HTERT RPE-1 (cell line): ENCODE results near the gene NUDT22.
"Not testable (repeated sequence)": the region's sequence is repeated elsewhere in the genome, so short reads cannot be mapped to it uniquely, and the experiment has no call there.

ENCODE experiments used
- in situ Hi-C: fragments of 300-500 bp; cut with MboI; formaldehyde crosslinking; loops from 4 replicates; pipeline ENCODE4 v1.14.3; 2020; ENCODE audit warnings: low sequenced_read_pairs

Gene NUDT22

DNA sequence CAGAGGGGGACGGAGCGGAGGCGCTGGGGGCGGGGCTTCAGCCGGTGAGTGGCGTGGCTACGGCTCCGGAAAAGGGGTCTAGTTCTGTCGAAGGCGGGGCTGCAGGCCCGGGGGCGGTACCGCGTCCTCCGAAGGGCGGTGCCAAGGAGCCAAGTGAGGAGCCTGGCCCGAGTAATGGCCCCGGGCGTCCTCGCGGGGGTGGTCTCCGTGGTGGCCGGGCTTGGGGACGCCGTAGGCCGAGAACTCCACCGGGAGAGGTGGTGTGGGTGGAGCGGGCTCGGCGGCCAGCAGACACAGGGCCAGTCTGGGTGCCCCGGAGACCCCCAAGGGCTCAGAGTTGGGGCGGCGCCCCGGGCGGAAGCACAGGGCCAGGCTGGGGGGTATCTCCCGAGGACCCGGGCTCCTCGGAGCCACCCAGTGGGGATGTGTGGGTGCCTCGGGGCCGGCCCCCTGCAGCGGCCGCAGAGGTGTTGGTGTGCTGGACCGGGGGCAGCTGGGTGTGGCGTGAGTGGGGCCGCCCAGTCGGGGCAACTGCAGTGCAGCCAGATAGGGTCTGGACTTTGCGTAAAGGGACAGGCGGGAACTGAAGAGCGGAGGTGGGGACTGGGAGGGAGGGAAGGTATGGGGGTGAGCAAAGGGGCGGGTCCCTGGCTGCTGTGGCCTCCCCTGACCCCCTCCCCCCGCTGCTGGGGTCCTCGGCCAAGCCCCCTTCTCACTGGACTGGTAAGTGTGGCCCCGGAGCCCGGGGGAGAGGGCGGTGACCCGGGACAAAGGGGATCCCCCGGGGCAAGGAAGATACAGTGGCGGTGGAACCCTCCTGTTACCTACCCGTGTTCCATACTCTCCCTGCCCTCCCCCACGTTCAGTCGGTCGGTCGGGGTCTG is 15.7 kb downstream of the NUDT22 start:
- in situ Hi-C loops: no loop called here

DNA sequence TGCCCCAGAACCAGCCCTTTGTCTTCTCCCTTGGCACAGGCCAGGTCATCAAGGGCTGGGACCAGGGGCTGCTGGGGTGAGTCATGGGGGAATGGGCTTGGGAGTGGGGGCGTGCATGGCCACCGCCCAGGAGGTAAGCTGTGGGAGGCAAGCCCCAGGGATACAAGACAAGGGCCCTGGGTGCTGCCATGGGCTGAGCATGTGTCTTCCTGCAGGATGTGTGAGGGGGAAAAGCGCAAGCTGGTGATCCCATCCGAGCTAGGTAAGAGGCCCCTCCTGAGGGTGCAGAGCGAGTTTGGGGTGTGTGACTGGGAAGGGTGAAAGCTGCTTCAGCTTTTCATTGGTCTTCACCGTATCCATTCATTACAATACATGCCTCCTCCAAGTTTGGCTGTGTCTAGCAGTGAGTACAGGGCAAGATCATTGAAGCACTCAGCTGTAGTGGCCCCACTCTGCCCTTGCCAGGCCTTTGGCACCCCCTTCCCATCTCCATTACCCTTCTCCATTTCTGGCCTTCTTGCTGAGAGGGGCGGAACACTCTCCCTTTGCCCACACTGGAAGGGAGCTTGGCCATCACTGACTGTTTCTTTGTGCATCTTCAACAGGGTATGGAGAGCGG is 17.3 kb downstream of the NUDT22 start:
- in situ Hi-C loops: no loop called here

DNA sequence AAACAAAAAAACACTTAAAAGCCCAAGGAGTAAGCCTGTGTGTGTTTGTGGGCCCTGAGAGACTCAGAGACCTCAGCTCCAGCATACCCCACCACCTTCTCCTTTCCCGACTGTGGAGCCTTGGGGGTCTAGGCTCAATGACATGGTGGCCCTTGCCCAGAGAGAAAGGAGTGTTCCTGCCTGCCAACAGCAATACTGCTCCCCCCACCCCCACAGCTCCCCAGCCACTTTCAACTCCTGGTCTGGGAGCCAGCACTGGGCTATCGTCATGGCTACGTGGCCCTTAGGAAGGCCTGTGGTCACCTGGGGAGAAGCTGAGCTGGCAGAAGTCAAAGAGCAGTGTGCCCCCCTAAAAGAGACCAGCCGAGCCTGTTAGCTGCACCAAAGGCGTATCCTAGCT is 18.0 kb downstream of the NUDT22 start:
- in situ Hi-C loops: no loop called here

DNA sequence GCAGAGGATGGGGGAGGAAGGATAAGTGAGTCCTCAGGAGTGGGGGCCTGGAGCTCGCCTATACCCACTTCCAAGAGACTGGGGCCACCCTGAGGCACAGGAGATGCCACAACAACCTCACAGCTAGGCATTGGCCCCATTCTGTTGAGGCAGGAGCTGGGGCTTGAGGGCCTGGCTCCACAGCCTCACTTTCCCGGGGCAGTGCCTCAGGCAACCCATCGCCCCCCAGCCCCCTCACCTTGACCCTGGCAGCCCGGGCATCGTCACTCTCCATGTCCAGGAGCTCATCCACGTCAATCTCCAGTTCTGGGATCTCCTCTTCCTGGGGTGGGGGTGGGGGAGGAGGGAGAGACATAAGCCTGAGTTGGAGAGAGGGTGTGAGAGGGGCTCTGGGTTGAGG is 18.9 kb downstream of the NUDT22 start:
- in situ Hi-C loops: no loop called here

DNA sequence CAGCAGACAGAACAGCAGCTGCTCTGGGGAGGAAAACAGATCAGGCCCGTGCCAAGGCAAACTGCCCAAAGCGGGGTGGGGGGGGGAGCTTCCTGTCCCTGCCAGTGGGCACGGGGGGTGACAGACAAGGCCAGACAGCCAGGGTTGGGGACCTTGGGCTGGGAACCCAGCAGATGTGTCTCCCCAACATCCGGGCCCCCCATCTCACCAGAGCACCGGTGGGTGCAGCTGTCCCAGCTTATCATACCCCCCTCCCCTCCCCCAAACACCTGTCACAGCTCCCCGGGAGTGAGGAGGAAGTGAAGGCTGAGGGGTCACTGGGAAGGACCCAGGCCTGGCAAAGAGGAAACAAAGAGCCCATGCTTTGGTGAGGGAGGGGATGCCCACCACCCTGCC is 19.3 kb downstream of the NUDT22 start:
- in situ Hi-C loops: no loop called here

DNA sequence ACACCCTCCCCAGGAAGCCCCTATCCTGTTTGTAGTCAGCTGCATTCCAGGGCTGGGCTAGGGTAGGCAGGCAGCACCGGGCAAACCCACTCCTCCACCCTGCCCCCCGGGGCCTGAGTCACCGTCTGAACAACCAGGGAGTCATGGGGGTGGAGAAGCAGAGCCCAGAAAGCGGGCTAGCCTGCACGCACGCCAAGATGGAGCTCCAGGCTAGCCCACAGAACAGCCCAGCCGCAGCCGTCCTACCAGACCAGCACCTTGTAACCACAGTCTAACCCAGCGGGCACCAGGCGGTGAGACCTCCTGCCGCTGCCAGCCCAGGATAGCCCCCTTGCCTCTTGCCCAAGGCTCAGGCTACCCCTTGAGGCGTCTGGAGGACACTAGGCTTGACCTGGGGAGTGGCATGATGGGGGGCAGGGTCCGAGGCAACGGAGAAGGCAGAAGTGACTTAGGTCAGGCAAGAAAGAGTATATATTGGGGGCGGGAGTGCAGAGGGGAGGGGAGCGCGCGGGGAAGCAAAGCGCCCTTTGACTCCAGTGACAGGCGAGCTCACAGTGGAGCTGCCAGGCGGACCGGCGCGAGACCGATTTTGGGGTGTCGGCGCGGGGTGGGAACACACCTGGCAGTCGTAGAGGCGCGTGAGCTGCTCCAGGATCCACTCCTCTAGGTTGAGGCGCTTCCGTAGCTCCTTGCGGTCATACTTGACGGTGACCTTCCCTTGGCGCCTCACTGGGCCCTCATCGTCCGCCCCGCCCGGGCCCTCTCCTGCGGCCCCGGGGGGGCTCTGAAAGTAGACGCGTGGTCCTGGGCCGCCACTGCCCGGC is 19.9 kb downstream of the NUDT22 start:
- in situ Hi-C loops: no loop called here

DNA sequence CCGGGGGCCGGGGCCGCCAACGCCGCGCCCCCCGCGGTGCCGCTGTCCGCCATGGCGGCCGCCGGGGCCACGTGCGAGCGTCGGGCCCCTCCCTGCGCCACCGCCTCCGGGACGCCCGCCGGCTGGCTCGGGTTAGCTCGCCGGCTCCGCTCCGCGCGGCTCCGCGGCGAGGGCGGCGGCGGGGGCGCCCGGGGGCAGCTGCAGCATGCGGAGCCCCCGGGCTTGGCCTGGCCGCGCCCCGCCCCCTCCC is 20.5 kb downstream of the NUDT22 start:
- in situ Hi-C loops: not testable (repeated sequence)

DNA sequence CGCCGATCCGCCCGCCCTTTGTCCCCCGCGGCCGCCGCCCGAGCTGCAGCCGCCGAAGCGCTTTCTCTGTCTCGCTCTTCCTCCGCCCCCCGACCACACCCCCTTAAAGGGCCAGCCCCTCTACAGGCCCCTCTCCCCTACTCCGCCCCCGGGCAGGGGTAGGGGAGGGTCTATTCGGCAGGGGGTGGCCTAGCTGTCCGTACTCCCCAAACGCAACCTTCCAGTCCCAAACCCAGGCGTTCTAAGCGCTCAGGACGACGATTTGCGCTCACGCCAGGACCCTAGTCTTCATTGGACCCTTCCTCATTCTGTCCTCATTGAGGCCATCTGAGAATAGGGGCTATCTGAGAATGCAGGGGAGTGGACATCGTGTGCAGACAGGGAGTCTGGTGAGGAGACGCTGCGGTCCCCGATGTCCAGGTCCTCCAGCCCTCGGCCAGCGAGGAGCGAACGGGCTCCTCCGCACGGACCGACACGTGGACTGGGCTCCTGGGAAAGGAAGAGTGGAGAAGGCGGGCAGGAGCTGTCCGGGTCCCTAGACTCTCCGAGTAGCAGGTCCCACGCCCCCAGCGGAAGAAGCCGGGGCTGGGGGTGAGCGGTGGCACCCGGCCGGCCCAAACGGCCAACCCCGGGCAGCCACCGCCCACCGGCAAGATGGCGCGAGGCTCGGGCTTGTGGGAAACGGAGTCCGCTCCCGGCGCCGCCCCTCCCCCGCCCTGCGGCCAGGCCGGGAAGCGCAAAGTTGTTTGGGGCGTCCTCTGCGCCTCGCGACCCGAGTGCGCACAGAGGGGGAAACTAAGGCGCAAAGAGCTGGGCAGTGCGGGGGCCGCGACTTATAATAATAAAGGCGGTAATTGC is 21.0 kb downstream of the NUDT22 start, which contains the start of gene PPP1R14B:
PPP1R14B (minus strand) TSS at position 73 of the 858 bp plus-strand sequence. CDS start 270 bp downstream, outside the sequence.
- in situ Hi-C loops: no loop called here

DNA sequence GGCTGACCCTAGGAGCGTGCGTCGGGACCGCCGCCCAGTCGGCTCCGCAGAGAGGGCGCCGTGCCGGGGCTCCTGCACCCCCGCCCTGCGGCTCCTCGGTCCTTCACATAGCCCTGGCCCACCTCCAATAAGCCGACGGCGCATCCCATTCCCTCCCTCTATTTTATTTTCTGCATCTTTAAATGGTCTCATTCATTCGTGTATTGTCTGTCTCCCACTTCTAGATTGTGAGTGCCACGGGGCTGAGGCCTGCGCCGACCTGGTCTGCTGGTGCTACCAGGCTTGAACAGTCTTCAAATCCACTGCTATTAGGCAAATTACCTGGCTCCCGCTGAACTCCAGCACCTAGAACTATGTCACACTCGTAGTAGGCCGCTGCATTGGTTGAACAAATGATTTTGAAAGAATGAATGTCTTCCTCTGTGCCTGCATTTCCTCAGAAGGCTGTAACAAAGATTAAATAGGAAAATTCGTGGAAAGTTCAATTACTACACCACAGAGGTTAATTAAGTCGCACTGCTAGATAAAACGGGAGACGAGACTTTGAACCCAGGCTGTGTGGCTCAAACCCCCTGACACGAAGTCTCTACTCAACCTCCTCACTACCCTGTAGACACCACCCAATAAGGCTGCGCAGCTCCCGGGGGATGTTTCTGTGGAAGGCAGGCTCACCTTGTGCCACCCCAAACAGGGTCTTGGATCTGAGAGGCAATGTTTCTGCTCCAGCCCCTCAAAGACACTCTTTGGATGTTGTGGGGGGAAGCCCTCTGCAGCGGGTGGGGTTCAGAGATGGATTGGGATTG is 21.9 kb downstream of the NUDT22 start:
- in situ Hi-C loops: no loop called here

DNA sequence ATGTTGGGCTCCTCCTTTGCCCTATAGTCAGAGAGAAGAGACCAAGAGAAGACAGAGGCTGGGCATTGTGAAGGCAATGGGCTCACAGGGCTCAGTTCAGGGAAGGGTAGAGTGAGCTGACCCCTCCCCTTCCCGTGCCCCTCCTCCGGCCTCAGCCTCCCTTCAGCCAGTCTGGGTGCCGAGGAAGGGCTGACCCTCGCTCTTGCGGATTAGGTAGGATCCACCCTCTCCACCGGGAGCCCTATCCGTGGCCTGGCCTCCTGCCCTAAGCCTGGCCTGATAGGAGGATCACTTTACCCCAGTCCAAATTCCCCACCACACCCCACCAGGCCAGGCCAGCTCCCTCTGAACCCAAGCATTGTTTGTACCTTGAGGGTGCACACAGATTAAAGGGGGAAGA is 22.5 kb downstream of the NUDT22 start:
- in situ Hi-C loops: no loop called here

DNA sequence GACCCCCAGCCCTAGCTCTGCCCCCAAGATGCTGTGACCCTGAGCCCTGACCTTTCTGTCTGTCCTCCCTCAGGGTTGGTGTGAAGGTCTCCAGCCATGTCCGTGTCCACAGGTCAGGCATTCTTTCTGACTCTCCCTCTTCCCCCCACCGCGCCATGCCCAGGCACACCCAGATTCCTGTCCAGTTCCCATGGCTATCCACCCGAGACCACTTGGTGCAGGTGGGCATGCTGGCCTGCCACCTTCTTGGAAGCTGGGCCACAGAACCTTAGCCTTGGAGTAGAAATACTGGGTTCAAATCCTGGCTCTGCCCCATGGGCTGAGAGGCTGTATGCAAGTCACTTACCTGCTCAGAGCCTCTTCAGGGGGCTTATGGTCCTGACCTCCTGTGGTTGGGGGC is 23.0 kb downstream of the NUDT22 start:
- in situ Hi-C loops: no loop called here

DNA sequence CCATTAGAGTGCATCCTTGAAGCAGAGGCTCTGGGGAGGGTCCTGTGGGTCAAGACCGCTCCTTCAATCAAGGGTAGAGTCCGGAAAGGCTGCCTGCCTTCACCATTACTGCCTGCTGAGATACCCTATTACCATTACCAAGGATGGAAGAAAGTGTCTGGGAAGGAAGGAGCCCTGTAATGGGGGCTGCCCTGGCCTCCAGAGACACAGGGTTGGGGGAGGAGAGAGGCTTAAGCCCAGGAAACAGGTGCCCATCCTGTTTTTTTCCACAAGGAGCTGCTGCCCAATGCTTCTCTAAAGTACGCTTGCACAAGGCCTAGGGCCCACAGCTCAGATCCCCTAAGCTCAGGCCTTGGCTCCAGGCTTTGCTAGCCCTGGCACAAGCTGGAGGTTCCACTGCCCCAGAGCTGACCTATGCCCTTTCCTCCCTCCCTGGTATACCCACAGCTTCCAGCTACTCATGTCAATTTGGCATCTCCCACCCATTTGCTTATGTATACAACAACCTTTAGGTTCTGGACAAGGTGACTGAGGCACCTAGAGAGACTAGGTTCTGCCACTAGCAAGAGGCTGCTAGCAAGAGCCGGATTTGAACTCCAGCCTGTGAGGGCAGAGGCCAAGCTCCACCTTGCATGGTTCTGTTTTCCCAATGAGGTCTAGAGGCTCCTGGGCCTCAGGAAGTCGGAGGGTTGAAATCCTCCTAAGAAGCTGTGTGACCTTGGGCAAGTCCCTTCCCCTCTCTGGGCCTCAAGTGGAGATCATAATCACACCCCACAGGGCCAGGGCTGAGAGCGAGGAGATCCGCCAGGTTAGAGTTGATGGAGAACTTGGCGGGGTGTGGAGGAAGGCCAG is 23.7 kb downstream of the NUDT22 start:
- in situ Hi-C loops: no loop called here

DNA sequence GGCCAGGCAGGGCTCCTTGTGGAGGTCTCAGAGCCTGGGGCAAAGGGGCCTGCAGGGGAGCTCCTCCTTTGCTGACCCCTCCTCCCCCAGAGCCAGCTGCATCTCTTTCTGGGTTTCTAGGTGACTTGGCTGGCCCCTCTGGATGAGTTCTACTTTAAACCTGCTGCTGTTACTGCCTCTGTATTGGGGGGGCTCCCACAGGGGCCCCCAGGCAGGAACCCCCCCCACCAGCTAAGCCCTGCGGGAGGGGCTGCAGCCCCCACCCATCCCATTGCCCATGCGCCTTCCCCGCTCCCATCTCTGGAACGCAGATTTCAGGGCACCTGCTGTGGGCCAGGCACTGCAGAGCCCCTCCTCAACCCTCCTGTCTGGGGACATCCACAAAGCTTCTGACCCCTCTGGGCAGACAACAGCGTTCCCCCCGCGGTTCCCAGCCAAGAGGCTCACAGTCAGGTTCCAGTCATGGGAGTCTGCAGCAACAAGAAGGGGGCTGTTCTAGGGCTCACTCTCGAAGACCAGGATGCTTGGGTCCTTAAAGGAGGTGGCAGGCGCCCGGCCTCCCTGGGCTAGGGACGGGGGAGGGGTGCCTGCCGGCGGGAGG is 24.4 kb downstream of the NUDT22 start:
- in situ Hi-C loops: no loop called here

DNA sequence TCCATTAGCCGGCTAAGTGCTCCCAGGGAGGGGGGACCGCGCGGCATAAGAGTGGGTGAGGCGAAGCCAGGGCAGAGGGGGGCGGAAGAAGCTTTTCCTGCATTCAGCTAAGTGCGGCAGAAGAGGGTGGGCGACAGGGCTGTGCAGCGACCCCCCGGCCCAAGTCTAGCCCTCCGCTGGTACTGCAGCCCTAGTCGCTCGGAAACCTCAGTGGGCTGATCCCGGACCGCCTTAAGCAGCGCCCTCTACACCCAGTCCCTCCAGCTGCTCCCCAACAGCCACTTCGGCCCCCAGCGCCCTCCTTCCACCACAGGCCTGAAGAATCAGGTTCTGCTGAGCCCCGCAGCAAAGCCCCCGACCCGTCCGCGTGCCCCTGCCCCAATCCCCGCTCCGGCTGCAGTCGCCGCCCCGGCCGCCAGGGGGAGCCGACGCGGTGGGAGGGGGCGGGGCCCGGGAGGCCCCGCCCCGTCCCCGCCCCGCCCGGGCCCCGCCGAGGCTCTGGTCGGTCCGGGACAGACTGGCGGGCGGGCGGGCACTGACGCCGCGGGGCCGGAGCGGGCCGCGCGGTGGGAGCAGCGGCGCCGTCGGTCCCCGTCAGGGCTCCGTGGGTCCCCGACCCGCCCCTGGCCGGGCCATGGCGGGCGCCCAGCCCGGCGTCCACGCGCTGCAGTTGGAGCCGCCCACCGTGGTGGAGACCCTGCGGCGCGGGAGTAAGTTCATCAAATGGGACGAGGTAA is 25.1 kb downstream of the NUDT22 start, which contains the start of gene PLCB3:
PLCB3 (plus strand) TSS at position 515 of the 737 bp plus-strand sequence; CDS start at position 635, 120 bp downstream.
- in situ Hi-C loops: no loop called here

DNA sequence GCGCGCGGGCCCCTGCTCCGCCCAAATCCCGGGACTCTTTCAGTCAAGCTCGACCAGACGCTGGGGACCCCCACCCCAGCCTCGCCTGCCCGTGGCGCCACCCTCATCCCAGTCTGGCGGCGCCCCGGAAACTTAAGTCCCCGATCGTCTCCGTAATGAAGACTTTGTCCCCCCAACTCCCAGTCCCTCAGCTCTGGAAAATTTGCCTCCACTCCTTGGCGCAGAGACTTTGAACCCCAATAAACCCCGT is 25.6 kb downstream of the NUDT22 start:
- in situ Hi-C loops: no loop called here

DNA sequence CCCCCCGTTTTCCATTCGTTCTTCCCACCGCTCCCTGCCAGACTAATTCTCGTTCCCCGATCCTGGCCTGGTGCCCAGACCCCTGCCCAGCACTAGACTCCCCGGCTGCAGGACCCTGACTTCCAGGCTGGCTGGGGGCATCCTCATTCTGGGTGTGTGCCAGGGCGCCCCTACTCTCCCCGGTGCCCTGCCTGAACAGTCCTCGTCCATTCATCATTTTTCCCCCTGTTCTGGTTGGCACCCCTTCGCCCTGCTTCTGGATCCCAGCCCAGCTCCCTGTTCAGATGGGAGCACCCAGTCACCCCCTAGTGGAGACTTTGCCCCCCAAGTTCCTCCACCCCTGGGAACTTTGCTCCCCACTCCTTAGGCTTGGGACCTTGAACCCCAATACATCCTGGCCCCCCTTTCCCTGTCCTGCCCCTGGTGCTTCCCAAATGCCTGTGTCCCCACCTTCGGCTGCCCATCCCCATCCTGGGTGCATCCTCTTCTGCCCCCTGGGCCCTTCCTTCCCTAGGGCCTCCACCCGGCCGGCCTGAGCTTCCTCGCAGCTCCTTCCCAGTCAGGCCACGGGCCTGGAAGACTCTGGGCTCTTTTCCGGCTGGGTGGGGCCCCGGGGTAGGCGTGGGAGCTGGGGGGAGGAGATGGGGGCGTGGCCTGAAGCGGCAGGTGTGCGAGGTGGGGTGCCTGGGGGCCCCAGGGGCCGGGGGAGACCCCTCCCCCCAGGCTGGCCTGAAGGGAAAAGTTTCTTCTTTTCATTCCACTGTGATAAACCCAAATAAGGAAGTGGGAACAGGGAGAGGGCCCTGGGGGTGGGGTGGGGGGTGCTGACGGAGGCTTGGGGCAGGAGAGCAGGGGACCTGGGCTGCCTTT is 26.2 kb downstream of the NUDT22 start:
- in situ Hi-C loops: no loop called here

DNA sequence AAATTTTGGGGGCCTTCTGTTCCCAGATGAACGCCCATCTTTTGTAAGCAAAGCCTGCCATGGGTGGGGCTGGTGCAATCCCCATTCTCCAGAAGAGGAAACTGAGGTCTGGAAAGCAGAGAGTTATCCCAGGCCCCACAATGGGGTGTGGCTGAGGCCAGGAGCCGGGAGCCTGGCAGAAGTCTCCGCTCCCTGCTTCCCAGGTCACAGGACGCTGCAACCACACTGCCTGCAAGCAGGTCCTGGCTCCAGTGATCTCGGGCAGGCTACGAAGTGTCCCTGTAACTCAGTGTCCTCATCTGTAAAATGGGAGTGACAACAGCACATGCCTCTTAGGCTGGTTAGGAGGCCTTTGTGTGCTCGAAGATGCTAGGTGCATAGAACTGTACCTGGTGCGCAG is 27.0 kb downstream of the NUDT22 start:
- in situ Hi-C loops: no loop called here
